LNCaP clone FGC (cell line): Measurements from ENCODE around the gene NUBPL.

Source experiments
- DNase-seq: peaks from one replicate; pipeline ENCODE4 v3.0.0-alpha.2; 2011; ENCODE audit warnings: low read depth
- H3K4me3 ChIP-seq: 2 replicates; pipeline ENCODE4 v1.5.1; 2011; ENCODE audit warnings: mild to moderate bottlenecking, low read depth, low read length, control low read depth
- CTCF ChIP-seq: IDR thresholded peaks from 2 replicates; pipeline ENCODE4 v1.5.1; 2012; ENCODE audit warnings: mild to moderate bottlenecking; ENCODE audit not compliant: control insufficient read depth, insufficient read depth; ENCODE audit errors: extremely low read depth

Gene NUBPL

GRCh38 chr14:31718585-31718984 lies 157.4 kb downstream of the NUBPL start:
- TF ChIP-seq CTCF, result no peak
- DNase-seq, result peak; percentile 41

GRCh38 chr14:31718985-31719384 lies 157.8 kb downstream of the NUBPL start:
- H3K4me3 ChIP-seq, result no peak overlapping the region
- no peak for TF ChIP-seq CTCF
- no peak for DNase-seq

More at GRCh38 chr14:31718585-31718984, 157.4 kb downstream of the NUBPL start:
- H3K4me3 ChIP-seq, result no peak overlapping the region

DNA sequence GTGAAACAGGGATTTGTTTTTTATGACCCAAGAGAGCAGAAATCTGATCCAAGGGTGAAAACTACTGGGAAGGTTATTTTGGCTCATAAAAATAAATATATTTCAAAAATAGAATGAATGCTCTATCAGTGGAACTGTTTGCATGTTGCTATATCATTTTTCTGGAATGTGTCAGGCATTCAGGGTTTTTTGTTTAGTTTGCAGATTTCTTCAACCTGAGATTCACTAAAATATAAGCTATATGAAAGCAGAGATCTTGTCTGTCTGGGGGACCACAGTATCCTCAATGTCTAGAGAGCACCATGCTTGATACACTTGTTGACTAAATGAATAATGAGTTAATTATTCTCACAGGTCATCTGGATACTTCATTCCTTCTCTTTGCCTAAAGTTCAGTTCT lies 165.1 kb downstream of the NUBPL start:
- no peak for TF ChIP-seq CTCF
- no peak for DNase-seq
- no peak overlapping the region for H3K4me3 ChIP-seq

GRCh38 chr14:31727797-31728196 lies 166.6 kb downstream of the NUBPL start:
- DNase-seq, result no peak
- no peak overlapping the region for H3K4me3 ChIP-seq

DNA sequence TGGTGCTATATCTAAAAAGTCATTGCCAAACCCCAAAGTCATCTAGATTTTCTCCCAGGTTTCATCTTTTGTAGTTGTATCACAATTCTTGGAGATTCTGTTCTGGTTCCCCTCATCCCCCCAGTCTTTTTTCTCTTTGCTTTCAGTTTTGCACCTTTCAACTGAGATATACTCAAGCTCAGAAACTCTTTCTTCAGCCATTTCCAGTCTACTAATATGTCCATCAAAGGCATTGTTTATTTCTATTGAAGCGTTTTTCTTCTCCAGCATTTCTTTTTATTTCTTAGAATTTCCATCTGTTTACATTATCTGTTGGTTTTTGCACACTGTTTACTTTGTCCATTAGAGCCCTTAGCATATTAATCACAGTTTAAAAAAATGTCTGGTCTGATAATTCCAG lies 179.5 kb downstream of the NUBPL start:
- no peak for TF ChIP-seq CTCF
- no peak for DNase-seq
- H3K4me3 ChIP-seq, result no peak overlapping the region

More at GRCh38 chr14:31727797-31728196, 166.6 kb downstream of the NUBPL start:
- TF ChIP-seq CTCF, result no peak

DNA sequence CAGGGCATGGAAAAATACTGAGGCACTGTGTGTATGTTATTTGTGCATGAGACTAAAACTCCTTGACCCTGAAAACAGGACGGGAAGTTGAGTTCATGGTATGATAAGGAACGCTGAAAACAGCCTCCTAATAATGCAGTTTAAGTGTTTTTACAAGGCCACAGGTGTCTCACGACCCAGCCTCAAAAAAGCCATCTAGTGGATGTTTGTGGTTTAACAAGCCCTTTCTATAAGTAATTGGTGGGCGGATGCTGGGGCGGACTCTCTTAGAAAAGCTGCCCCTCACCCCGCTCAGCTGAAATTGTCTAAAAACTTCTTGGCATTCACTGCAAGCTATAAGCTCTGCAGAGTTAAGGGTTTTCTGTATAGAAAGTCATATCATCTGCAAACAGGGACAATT lies 184.5 kb downstream of the NUBPL start:
- DNase-seq, result no peak
- no peak for TF ChIP-seq CTCF
- no peak overlapping the region for H3K4me3 ChIP-seq

DNA sequence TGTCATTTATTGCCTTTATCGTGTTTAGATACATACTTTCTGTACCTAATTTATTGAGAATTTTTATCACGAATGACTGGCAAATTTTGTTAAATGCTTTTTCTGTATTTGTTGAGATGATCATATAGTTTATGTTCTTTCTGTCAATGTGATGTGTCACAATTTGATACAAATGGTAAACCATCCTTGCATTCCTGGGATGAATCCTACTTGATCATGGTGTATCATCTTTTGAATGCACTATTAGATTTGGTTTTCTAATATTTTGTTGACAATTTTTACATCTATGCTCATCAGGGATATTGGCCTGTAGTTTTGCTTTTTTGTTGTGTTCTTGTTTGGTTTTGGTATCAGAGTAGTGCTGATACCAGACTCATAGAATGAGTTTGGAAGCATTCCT lies 185.1 kb downstream of the NUBPL start:
- H3K4me3 ChIP-seq, result no peak overlapping the region
- TF ChIP-seq CTCF, result no peak
- no peak for DNase-seq
